PC-9 (cell line): ENCODE results near the gene CTTNBP2. TPM values are rescaled to one million over a fixed set of nuclear protein-coding genes. Genes with fewer than 3 reads are reported as not detected.

Source experiments
- BruUV-seq: library from RNA; stranded (reverse); fragments of 400-500 nt; replicated peaks from 2 replicates; lab custom pipeline; 2021; lab: Mats Ljungman, UMichigan
- CTCF ChIA-PET: fragments of 300-600 bp; sonication (Branson Sonifier 250); formaldehyde crosslinking; loops from one replicate; lab custom pipeline; 2022; ENCODE audit warnings: antibody characterized with exemption; lab: Charles Lee
- POLR2A ChIA-PET: fragments of 300-600 bp; sonication (Branson Sonifier 250); formaldehyde crosslinking; loops from one replicate; lab custom pipeline; 2022; ENCODE audit warnings: antibody characterized with exemption; ENCODE audit not compliant: unreplicated experiment; lab: Charles Lee
- DNase-seq, 2 experiments: peaks; one replicate each; pipeline versions ENCODE4 v3.0.0 to v3.0.0-alpha.2; 2015 to 2022; ENCODE audit warnings: mixed read lengths in 1 of 2
- H2AFZ ChIP-seq: fragments of 200-600 bp; sonication (generic); 2 replicates; pipeline ENCODE4 v1.8.1; 2017; ENCODE audit warnings: antibody characterized with exemption
- H3F3A ChIP-seq: fragments of 200-600 bp; sonication (generic); 2 replicates; pipeline ENCODE4 v1.8.1; 2017; ENCODE audit warnings: antibody characterized with exemption, mild to moderate bottlenecking, low read depth; ENCODE audit not compliant: insufficient read depth
- H3K27ac ChIP-seq: fragments of 200-600 bp; sonication (generic); 2 replicates; pipeline ENCODE4 v1.6.1; 2016; ENCODE audit warnings: mixed run types
- H3K27me3 ChIP-seq: fragments of 200-600 bp; sonication (generic); 2 replicates; pipeline ENCODE4 v1.6.1; 2016; ENCODE audit warnings: low read depth, mixed run types; ENCODE audit not compliant: insufficient read depth
- H3K36me3 ChIP-seq: fragments of 200-600 bp; sonication (generic); 2 replicates; pipeline ENCODE4 v1.6.1; 2016; ENCODE audit warnings: low read depth, mixed run types
- H3K4me1 ChIP-seq: fragments of 200-600 bp; sonication (generic); replicated peaks from 2 replicates; pipeline ENCODE4 v1.6.1; 2016; ENCODE audit warnings: mixed run types; ENCODE audit not compliant: insufficient read depth
- H3K4me2 ChIP-seq: fragments of 200-600 bp; sonication (generic); 2 replicates; pipeline ENCODE4 v1.6.1; 2017; ENCODE audit warnings: mixed run types
- H3K4me3 ChIP-seq: fragments of 200-600 bp; sonication (generic); 2 replicates; pipeline ENCODE4 v1.6.1; 2016; ENCODE audit warnings: mixed run types
- H3K79me2 ChIP-seq: fragments of 200-600 bp; sonication (generic); 2 replicates; pipeline ENCODE4 v1.6.1; 2017; ENCODE audit warnings: low read depth, mixed run types
- H3K9me2 ChIP-seq: fragments of 200-600 bp; sonication (generic); 2 replicates; pipeline ENCODE4 v1.8.1; 2017; ENCODE audit warnings: mild to moderate bottlenecking; ENCODE audit not compliant: insufficient read depth
- H3K9me3 ChIP-seq: fragments of 200-600 bp; sonication (generic); 2 replicates; pipeline ENCODE4 v1.8.1; 2016; ENCODE audit warnings: low read depth; ENCODE audit not compliant: insufficient read depth
- H4K20me1 ChIP-seq: fragments of 200-600 bp; sonication (generic); 2 replicates; pipeline ENCODE4 v1.8.1; 2017; ENCODE audit not compliant: insufficient read depth
- EZH2 ChIP-seq: fragments of 200-600 bp; sonication (generic); IDR thresholded peaks from 2 replicates; pipeline ENCODE4 v1.8.0; 2017; ENCODE audit warnings: antibody characterized with exemption, low read depth
- intact Hi-C: fragments of 100-400 bp; cut with micrococcal nuclease; formaldehyde crosslinking; loops from one replicate; pipeline ENCODE4 v1.10.0; 2022; ENCODE audit not compliant: unreplicated experiment
- total RNA-seq: library from RNA; stranded (reverse); gene quantifications from 2 replicates; pipeline ENCODE4 v1.2.3, GENCODE V29; 2021
- TF ChIP-seq, protein P1 (sequence below): fragments of 200-600 bp; sonication (generic); conservative IDR thresholded peaks from 2 replicates; pipeline ENCODE4 v1.6.1; 2017; ENCODE audit warnings: mixed run types, antibody characterized with exemption, mild to moderate bottlenecking, moderate library complexity

Gene CTTNBP2
- total RNA-seq, 1 experiment from 2014 or later = not detected

DNA sequence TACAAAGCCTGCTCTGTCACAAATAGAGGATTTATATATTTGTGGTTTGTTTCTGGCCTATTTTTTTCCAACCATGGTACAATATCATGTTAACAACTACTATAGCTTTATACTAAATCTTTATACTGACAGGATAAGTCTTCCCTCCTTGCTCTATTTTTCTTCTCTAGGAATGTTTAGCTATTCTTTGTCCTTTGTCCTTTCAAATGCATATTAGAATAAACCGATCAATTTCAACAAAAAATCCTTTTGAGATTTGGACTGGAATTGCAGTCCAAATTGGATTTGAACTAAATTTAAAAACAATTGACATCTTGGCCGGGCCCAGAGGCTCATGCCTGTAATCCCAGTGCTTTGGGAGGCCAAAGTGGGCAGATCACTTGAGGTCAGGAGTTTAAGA is 39.2 kb upstream of the CTTNBP2 start:
- Histone ChIP-seq H2AFZ (no peak overlapping the region), H3K4me3 (no peak overlapping the region), H3K9me3 (no peaks in the 10 kb centered on the region), H3K36me3 (no peaks in the 10 kb centered on the region), H3K9me2 (peaks cover 4% of the 10 kb centered on the region; the same call in 1 of the 2 replicates), H3K4me2 (no peak overlapping the region), H3K27me3 (no peaks in the 10 kb centered on the region), H3F3A (no peaks in the 10 kb centered on the region), H3K79me2 (no peaks in the 10 kb centered on the region), H3K27ac (no peak overlapping the region), H3K4me1 (no peaks in the 10 kb centered on the region), H4K20me1 (no peaks in the 10 kb centered on the region)
- CTCF ChIA-PET = no interaction called here
- intact Hi-C loops = no loop called here
- TF ChIP-seq, protein P1, sequence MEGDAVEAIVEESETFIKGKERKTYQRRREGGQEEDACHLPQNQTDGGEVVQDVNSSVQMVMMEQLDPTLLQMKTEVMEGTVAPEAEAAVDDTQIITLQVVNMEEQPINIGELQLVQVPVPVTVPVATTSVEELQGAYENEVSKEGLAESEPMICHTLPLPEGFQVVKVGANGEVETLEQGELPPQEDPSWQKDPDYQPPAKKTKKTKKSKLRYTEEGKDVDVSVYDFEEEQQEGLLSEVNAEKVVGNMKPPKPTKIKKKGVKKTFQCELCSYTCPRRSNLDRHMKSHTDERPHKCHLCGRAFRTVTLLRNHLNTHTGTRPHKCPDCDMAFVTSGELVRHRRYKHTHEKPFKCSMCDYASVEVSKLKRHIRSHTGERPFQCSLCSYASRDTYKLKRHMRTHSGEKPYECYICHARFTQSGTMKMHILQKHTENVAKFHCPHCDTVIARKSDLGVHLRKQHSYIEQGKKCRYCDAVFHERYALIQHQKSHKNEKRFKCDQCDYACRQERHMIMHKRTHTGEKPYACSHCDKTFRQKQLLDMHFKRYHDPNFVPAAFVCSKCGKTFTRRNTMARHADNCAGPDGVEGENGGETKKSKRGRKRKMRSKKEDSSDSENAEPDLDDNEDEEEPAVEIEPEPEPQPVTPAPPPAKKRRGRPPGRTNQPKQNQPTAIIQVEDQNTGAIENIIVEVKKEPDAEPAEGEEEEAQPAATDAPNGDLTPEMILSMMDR = no peak
- TF ChIP-seq EZH2 = no peak
- no peak for DNase-seq
- no TSS peak for BruUV-seq
- POLR2A ChIA-PET = no interaction called here

DNA sequence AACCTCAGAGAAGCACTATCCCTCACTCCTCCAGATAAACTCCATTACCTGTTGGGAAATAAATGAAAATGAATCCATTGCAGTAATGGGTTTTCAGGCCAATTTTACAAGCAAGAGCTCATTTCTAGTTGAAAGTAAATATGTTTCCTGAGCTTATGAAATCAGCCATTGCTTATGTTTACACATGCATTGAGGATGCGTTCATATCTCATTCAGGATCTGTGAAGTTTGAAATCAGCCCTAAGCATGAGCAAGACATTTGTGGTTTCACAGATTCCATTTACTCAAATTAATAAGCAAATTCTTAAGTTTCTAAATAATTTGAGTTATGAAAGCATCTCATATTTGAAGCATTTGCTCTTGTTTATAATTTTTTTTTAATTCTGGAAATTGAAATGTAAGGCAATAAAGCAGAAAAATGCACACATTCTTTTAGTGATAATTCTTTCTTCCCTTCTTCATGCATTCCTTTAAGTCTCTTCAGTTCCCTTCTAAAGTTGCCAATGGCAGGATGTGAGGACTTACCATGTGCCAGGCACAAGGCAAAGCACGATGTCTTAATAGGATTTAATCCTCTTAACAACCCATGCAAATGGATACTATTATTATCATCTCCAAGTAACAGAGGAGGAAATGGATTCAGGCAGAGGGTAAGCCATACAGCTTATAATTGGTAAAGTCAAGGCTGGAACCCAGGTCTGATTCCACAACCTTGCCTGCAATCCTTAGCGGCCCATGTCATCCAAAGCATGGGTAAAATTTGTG is 35.0 kb upstream of the CTTNBP2 start:
- Histone ChIP-seq H3K9me3 (no peaks in the 10 kb centered on the region), H3K27me3 (no peaks in the 10 kb centered on the region), H3F3A (no peaks in the 10 kb centered on the region), H3K4me2 (no peak overlapping the region), H3K79me2 (no peaks in the 10 kb centered on the region), H3K36me3 (no peaks in the 10 kb centered on the region), H4K20me1 (no peaks in the 10 kb centered on the region), H3K4me1 (no peaks in the 10 kb centered on the region), H3K4me3 (no peak overlapping the region), H3K9me2 (peaks cover 4% of the 10 kb centered on the region; the same call in 1 of the 2 replicates), H2AFZ (no peak overlapping the region), H3K27ac (no peak overlapping the region)
- CTCF ChIA-PET = no interaction called here
- intact Hi-C loops = no loop called here
- POLR2A ChIA-PET = no interaction called here
- TF ChIP-seq, protein P1 = no peak
- no peak for TF ChIP-seq EZH2
- no peak for DNase-seq
- BruUV-seq = no TSS peak

DNA sequence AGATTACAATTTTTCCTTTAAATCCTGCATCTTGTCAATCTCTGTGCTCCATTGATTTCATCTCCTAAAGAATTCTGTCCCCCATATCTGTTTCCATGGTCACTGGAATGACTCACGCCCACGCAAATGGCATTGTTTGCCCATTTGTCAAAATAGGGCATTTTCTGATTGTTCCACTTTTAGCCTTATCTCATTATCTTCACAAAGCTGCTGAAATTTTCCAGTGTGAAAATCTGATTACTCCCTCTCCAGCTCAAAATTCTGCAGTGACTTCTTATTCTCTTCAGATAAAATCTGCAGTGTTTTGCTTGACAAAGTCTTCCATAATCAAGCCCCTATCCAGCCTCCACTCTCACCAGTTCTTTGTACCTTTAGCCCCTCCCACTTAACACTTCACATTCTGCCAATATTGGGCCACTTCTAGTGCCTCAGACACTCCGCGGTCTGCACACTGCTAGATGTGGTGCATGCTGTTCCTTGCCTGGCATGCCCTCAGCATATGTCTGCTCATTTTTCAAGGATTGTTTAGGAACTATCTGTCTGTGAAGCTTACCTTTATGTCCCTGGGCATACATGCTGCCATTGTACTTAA is 33.9 kb upstream of the CTTNBP2 start:
- TF ChIP-seq, protein P1 = no peak
- no peak for TF ChIP-seq EZH2
- peaks cover 4% of the 10 kb centered on the region; the same call in 1 of the 2 replicates for H3K9me2 ChIP-seq
- no peak for DNase-seq
- H3K79me2 ChIP-seq = no peaks in the 10 kb centered on the region
- H3K4me3 ChIP-seq = no peak overlapping the region
- ChIA-PET POLR2A (no interaction called here), CTCF (no interaction called here)
- intact Hi-C loops = no loop called here
- H3K4me1 ChIP-seq = no peaks in the 10 kb centered on the region
- H2AFZ ChIP-seq = no peak overlapping the region
- H3F3A ChIP-seq = no peaks in the 10 kb centered on the region
- no peaks in the 10 kb centered on the region for H4K20me1 ChIP-seq
- H3K27me3 ChIP-seq = no peaks in the 10 kb centered on the region
- BruUV-seq = no TSS peak
- H3K9me3 ChIP-seq = no peaks in the 10 kb centered on the region
- H3K27ac ChIP-seq = no peak overlapping the region
- no peaks in the 10 kb centered on the region for H3K36me3 ChIP-seq
- no peak overlapping the region for H3K4me2 ChIP-seq
